Brain microvascular endothelial cell (primary cell): ENCODE measurements around the gene ZFR.
A peak's percentile ranks its signal among the peaks of the same experiment; 100 is the strongest.

Experiments
- DNase-seq: peaks from one replicate; pipeline ENCODE4 v3.0.0-alpha.2; 2020
- H3K27ac ChIP-seq: fragments of 250-450 bp; sonication (Bioruptor Pico); 2 replicates; pipeline ENCODE4 v1.5.1; 2020; ENCODE audit warnings: mild to moderate bottlenecking, moderate library complexity
- H3K27me3 ChIP-seq: fragments of 250-450 bp; sonication (Bioruptor Pico); replicated peaks from 2 replicates; pipeline ENCODE4 v1.5.1; 2020; ENCODE audit warnings: mild to moderate bottlenecking
- H3K36me3 ChIP-seq: fragments of 250-450 bp; sonication (Bioruptor Pico); replicated peaks from 2 replicates; pipeline ENCODE4 v1.5.1; 2020; ENCODE audit warnings: mild to moderate bottlenecking
- H3K4me3 ChIP-seq: 2 replicates; pipeline ENCODE4 v1.5.1; 2011; ENCODE audit warnings: low read depth, mild to moderate bottlenecking, control low read depth, low read length, moderate library complexity
- CTCF ChIP-seq: IDR thresholded peaks from 2 replicates; pipeline ENCODE4 v1.5.1; 2011; ENCODE audit warnings: low read depth, mild to moderate bottlenecking, moderate library complexity, low read length, control low read depth, inconsistent platforms; ENCODE audit errors: missing control alignments
- in situ Hi-C: cut with HindIII; loops from 2 replicates; pipeline ENCODE4 v1.10.0; 2017; ENCODE audit warnings: low sequenced_read_pairs, low pct_ligation_motif_present

ZFR gene

GRCh38 chr5:32473072-32473471, 28.5 kb upstream of the ZFR start:
- in situ Hi-C loops = no loop called here
- H3K36me3 ChIP-seq = no peaks in the 10 kb centered on the region
- DNase-seq = no peak
- H3K4me3 ChIP-seq = no peak overlapping the region
- H3K27ac ChIP-seq = no peak overlapping the region
- TF ChIP-seq CTCF = no peak
- no peaks in the 10 kb centered on the region for H3K27me3 ChIP-seq

- H3K4me3 ChIP-seq = no peak overlapping the region
- no peak for DNase-seq
- H3K27me3 ChIP-seq = no peaks in the 10 kb centered on the region
- H3K36me3 ChIP-seq = no peaks in the 10 kb centered on the region
- in situ Hi-C loops = no loop called here
- H3K27ac ChIP-seq = no peak overlapping the region
- no peak for TF ChIP-seq CTCF
Measured at GRCh38 chr5:32471784-32472183, 27.2 kb upstream of the ZFR start.

- no peaks in the 10 kb centered on the region for H3K27me3 ChIP-seq
- no peak overlapping the region for H3K4me3 ChIP-seq
- DNase-seq = no peak
- H3K27ac ChIP-seq = no peak overlapping the region
- H3K36me3 ChIP-seq = no peaks in the 10 kb centered on the region
- in situ Hi-C loops = no loop called here
- no peak for TF ChIP-seq CTCF
Measured at GRCh38 chr5:32465076-32465475, 20.5 kb upstream of the ZFR start.

GRCh38 chr5:32462618-32463017, 18.1 kb upstream of the ZFR start:
- DNase-seq = peak; percentile 40

GRCh38 chr5:32461441-32462120, 17.0 kb upstream of the ZFR start:
- Histone ChIP-seq H3K4me3 (no peak overlapping the region), H3K36me3 (no peaks in the 10 kb centered on the region), H3K27me3 (no peaks in the 10 kb centered on the region), H3K27ac (no peak overlapping the region)
- in situ Hi-C loops = no loop called here
- no peak for DNase-seq
- TF ChIP-seq CTCF = no peak

More at GRCh38 chr5:32462618-32463017, 18.1 kb upstream of the ZFR start:
- no peak overlapping the region for H3K4me3 ChIP-seq
- H3K27ac ChIP-seq = no peak overlapping the region
- no peak for TF ChIP-seq CTCF
- no peaks in the 10 kb centered on the region for H3K36me3 ChIP-seq
- H3K27me3 ChIP-seq = no peaks in the 10 kb centered on the region
- in situ Hi-C loops = no loop called here

- Histone ChIP-seq H3K36me3 (no peaks in the 10 kb centered on the region), H3K4me3 (no peak overlapping the region), H3K27me3 (peaks cover 1% of the 10 kb centered on the region), H3K27ac (no peak overlapping the region)
- TF ChIP-seq CTCF = no peak
- DNase-seq = no peak
- in situ Hi-C loops = no loop called here
Measured at GRCh38 chr5:32460702-32461101, 16.2 kb upstream of the ZFR start.
